Measurements from ENCODE around the gene SGCA.

GRCh38 chr17:50196826-50197225, 31.0 kb downstream of the SGCA start:
- TF ChIP-seq, protein P1, sequence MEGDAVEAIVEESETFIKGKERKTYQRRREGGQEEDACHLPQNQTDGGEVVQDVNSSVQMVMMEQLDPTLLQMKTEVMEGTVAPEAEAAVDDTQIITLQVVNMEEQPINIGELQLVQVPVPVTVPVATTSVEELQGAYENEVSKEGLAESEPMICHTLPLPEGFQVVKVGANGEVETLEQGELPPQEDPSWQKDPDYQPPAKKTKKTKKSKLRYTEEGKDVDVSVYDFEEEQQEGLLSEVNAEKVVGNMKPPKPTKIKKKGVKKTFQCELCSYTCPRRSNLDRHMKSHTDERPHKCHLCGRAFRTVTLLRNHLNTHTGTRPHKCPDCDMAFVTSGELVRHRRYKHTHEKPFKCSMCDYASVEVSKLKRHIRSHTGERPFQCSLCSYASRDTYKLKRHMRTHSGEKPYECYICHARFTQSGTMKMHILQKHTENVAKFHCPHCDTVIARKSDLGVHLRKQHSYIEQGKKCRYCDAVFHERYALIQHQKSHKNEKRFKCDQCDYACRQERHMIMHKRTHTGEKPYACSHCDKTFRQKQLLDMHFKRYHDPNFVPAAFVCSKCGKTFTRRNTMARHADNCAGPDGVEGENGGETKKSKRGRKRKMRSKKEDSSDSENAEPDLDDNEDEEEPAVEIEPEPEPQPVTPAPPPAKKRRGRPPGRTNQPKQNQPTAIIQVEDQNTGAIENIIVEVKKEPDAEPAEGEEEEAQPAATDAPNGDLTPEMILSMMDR (conservative IDR thresholded peaks at IDR 0.05; ENCODE audit: low read depth, low read length), result no peak
- TF ChIP-seq EZH2phosphoT487 (IDR thresholded peaks at IDR 0.05; ENCODE audit: borderline replicate concordance, low read length) (no peak), EZH2 (IDR thresholded peaks at IDR 0.05; ENCODE audit: low read length, unreplicated experiment) (no peak)
